ENCODE data around the gene CA12. TPM values are rescaled to one million over a fixed set of nuclear protein-coding genes. Genes with fewer than 3 reads are reported as not detected.

The CA12 gene
- total RNA-seq, 1 experiment from 2014 or later = 2.8 TPM

GRCh38 chr15:63396152-63396928, 14.7 kb upstream of the CA12 start:
- DNase-seq (ENCODE audit: low spot score) = no peak
- TF ChIP-seq FOXP1 (CRISPR knock-in tag; IDR thresholded peaks at IDR 0.05; ENCODE audit: borderline replicate concordance) (no peak), FOXK1 (CRISPR knock-in tag; IDR thresholded peaks at IDR 0.05) (0 out of 2 replicates have a peak, but pooled peaks have one; percentile 49)
- ChIA-PET CTCF (interaction anchor here (0.7 to 1.4 kb wide), 10 partner anchors 14 to 214 kb away, joined by 3 to 7 read pairs (median 4); no protein-coding TSS in a partner anchor), POLR2A (no interaction called here)
- Mint-ChIP-seq H3K27ac (no peak overlapping the region), H3K36me3 (no peaks in the 10 kb centered on the region), H3K4me3 (no peak overlapping the region), H3K4me1 (peaks cover 25% of the 10 kb centered on the region), H3K9me3 (no peaks in the 10 kb centered on the region), H3K27me3 (ENCODE audit: low read depth) (peaks cover 96% of the 10 kb centered on the region)
- ATAC-seq = peak; percentile 95

- ATAC-seq (no peak), DNase-seq (ENCODE audit: low spot score) (no peak)
- no peak overlapping the region for H3K27ac Mint-ChIP-seq
- TF ChIP-seq RELA (CRISPR knock-in tag; IDR thresholded peaks at IDR 0.05; ENCODE audit: borderline replicate concordance) (no peak), GABPB1 (CRISPR knock-in tag; IDR thresholded peaks at IDR 0.05) (no peak), ZNF416 (CRISPR knock-in tag; IDR thresholded peaks at IDR 0.05) (no peak), NR2C2 (CRISPR knock-in tag; IDR thresholded peaks at IDR 0.05) (no peak), ZNF512 (CRISPR knock-in tag; IDR thresholded peaks at IDR 0.05; ENCODE audit: borderline replicate concordance) (no peak)
- TF ChIP-seq, protein P1, sequence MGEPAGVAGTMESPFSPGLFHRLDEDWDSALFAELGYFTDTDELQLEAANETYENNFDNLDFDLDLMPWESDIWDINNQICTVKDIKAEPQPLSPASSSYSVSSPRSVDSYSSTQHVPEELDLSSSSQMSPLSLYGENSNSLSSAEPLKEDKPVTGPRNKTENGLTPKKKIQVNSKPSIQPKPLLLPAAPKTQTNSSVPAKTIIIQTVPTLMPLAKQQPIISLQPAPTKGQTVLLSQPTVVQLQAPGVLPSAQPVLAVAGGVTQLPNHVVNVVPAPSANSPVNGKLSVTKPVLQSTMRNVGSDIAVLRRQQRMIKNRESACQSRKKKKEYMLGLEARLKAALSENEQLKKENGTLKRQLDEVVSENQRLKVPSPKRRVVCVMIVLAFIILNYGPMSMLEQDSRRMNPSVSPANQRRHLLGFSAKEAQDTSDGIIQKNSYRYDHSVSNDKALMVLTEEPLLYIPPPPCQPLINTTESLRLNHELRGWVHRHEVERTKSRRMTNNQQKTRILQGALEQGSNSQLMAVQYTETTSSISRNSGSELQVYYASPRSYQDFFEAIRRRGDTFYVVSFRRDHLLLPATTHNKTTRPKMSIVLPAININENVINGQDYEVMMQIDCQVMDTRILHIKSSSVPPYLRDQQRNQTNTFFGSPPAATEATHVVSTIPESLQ (CRISPR knock-in tag; IDR thresholded peaks at IDR 0.05) = no peak
- H3K4me1 Mint-ChIP-seq = peaks cover 25% of the 10 kb centered on the region
- H3K27me3 Mint-ChIP-seq (ENCODE audit: low read depth) = peaks cover 96% of the 10 kb centered on the region
- POLR2A ChIA-PET = no interaction called here
- H3K4me3 Mint-ChIP-seq = no peak overlapping the region
- no peaks in the 10 kb centered on the region for H3K9me3 Mint-ChIP-seq
- H3K36me3 Mint-ChIP-seq = no peaks in the 10 kb centered on the region
- CTCF ChIA-PET = interaction anchor here (0.8 to 1.4 kb wide), 8 partner anchors 14 to 214 kb away, joined by 3 to 7 read pairs (median 4); no protein-coding TSS in a partner anchor
These were observed 14.1 kb upstream of the CA12 start for GRCh38 chr15:63395730-63396151.

DNA sequence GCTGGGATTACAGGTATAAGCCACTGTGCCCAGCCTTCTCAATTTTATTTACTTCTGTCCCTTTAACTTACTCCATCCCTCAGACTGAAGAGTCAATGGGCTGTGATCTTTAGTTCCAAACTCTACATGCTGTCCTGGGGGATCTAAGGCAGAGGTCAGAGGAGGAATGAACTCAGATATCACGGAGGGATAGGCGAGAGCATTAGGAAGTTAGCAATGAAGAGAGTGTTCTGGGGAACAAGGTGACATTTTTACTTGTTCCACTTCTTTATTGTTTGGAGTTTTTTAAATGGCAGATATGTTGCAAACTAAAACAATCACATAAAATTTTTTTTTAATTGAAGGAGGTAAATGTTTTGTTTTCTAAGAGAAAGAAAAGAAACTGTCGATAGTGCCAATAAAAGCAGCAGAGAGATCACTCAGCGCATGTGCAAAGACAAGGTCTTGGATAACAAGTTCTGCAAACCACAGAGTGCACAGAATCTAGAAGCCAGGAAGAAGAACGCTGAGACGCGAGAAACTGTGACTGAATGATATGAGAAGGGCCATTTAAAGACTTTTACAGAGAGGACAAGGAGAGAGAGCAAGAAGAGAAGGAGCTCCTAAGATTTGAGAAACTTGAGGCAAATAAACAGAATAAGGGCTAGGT, 10.8 kb upstream of the CA12 start:
- ChIA-PET POLR2A (no interaction called here), CTCF (interaction anchor here (1.4 kb wide), 1 partner anchor 10 kb away, joined by 4 read pairs; no protein-coding TSS in a partner anchor)
- H3K9me3 Mint-ChIP-seq = no peaks in the 10 kb centered on the region
- H3K27me3 Mint-ChIP-seq (ENCODE audit: low read depth) = peaks cover 73% of the 10 kb centered on the region
- no peaks in the 10 kb centered on the region for H3K36me3 Mint-ChIP-seq
- peaks cover 27% of the 10 kb centered on the region for H3K4me1 Mint-ChIP-seq
- ATAC-seq = no peak
- H3K27ac Mint-ChIP-seq = no peak overlapping the region
- no peak for DNase-seq (ENCODE audit: low spot score)
- no peak overlapping the region for H3K4me3 Mint-ChIP-seq
- no peak for TF ChIP-seq EMX1 (CRISPR knock-in tag; IDR thresholded peaks at IDR 0.05)
- no peak for TF ChIP-seq AFF4 (CRISPR knock-in tag; IDR thresholded peaks at IDR 0.05; ENCODE audit: borderline replicate concordance)
- TF ChIP-seq NFE2L1 (CRISPR knock-in tag; IDR thresholded peaks at IDR 0.05) = no peak
- no peak for TF ChIP-seq SOX15 (CRISPR knock-in tag; IDR thresholded peaks at IDR 0.05)
- TF ChIP-seq SMAD4 (CRISPR knock-in tag; IDR thresholded peaks at IDR 0.05) = no peak
- TF ChIP-seq HMGXB4 (CRISPR knock-in tag; IDR thresholded peaks at IDR 0.05) = no peak
- TF ChIP-seq, protein P1 (CRISPR knock-in tag; IDR thresholded peaks at IDR 0.05) = no peak
- TF ChIP-seq, protein P2, sequence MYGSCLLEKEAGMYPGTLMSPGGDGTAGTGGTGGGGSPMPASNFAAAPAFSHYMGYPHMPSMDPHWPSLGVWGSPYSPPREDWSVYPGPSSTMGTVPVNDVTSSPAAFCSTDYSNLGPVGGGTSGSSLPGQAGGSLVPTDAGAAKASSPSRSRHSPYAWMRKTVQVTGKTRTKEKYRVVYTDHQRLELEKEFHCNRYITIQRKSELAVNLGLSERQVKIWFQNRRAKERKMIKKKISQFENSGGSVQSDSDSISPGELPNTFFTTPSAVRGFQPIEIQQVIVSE (CRISPR knock-in tag; IDR thresholded peaks at IDR 0.05; ENCODE audit: borderline replicate concordance) = no peak
- TF ChIP-seq, protein P3, sequence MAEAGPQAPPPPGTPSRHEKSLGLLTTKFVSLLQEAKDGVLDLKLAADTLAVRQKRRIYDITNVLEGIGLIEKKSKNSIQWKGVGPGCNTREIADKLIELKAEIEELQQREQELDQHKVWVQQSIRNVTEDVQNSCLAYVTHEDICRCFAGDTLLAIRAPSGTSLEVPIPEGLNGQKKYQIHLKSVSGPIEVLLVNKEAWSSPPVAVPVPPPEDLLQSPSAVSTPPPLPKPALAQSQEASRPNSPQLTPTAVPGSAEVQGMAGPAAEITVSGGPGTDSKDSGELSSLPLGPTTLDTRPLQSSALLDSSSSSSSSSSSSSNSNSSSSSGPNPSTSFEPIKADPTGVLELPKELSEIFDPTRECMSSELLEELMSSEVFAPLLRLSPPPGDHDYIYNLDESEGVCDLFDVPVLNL (CRISPR knock-in tag; IDR thresholded peaks at IDR 0.05; ENCODE audit: borderline replicate concordance, low read depth) = no peak
